Dermis microvascular lymphatic vessel endothelial cell (primary cell): ENCODE results near the gene PLAAT1. TPM values are rescaled to one million over a fixed set of nuclear protein-coding genes. Genes with fewer than 3 reads are reported as not detected.

Experiments used
- DNase-seq, 2 donors: peaks; one replicate each; pipeline versions ENCODE4 v3.0.0 to v3.0.0-alpha.2; 2010; ENCODE audit warnings: low read depth in 2 of 2
- total RNA-seq: library from RNA; depleted of rRNA; stranded (reverse); fragments of >200 nt; gene quantifications from 2 replicates; pipeline ENCODE4 v1.2.1, GENCODE V29; 2014

PLAAT1 gene
- total RNA-seq, 1 donor from 2014 or later, result 0.39 TPM

GRCh38 chr3:193253986-193254660 is 13.1 kb downstream of the PLAAT1 start:
- no peak for DNase-seq

GRCh38 chr3:193261970-193262369 is 20.9 kb downstream of the PLAAT1 start:
- no peak for DNase-seq

- DNase-seq, result no peak
Measured at GRCh38 chr3:193262707-193263106, 21.7 kb downstream of the PLAAT1 start.

- no peak for DNase-seq
Measured at GRCh38 chr3:193269343-193270028, 28.5 kb downstream of the PLAAT1 start.

GRCh38 chr3:193270451-193270850 is 29.4 kb downstream of the PLAAT1 start:
- no peak for DNase-seq

- no peak for DNase-seq
Measured at GRCh38 chr3:193271101-193271840, 30.2 kb downstream of the PLAAT1 start.

GRCh38 chr3:193292386-193292785 is 51.4 kb downstream of the PLAAT1 start:
- DNase-seq, result no peak

- DNase-seq, result no peak
Measured at GRCh38 chr3:193295985-193296384, 55.0 kb downstream of the PLAAT1 start.

GRCh38 chr3:193297421-193297820 is 56.4 kb downstream of the PLAAT1 start:
- no peak for DNase-seq

- DNase-seq, result peak in 1 of 2 donors; percentile 27
Measured at GRCh38 chr3:193301433-193301832, 60.4 kb downstream of the PLAAT1 start.

- DNase-seq, result no peak
Measured at GRCh38 chr3:193305356-193305755, 64.3 kb downstream of the PLAAT1 start.

GRCh38 chr3:193310914-193311723 is 70.1 kb downstream of the PLAAT1 start:
- DNase-seq, result no peak

GRCh38 chr3:193313061-193313958 is 72.3 kb downstream of the PLAAT1 start:
- no peak for DNase-seq

- no peak for DNase-seq
Measured at GRCh38 chr3:193314161-193314560, 73.1 kb downstream of the PLAAT1 start.

GRCh38 chr3:193317682-193318300 is 76.8 kb downstream of the PLAAT1 start:
- no peak for DNase-seq

Other genes starting within 250 kb of the PLAAT1 start
- gene ATP13A5, start 137.5 kb downstream of the PLAAT1 start, total RNA-seq, result not detected in 2 replicates